Heart left ventricle (tissue), 16 donors: ENCODE results near the gene KANSL3. TPM values are rescaled to one million over a fixed set of nuclear protein-coding genes. Genes with fewer than 3 reads are reported as not detected.

Experiments used
- ATAC-seq, 4 donors: fragments of 200-7000 bp; cut with Tn5 transposase; one replicate each; pipeline ENCODE4 v1.9.1; 2020 to 2022; ENCODE audit warnings: moderate library complexity in 4 of 4, mild to moderate bottlenecking in 3 of 4, moderate number of reproducible peaks in 1 of 4
- DNase-seq, 5 donors: peaks; one replicate each; pipeline ENCODE4 v3.0.0-alpha.2; 2020
- H3K27ac ChIP-seq, 12 donors: fragments of 200-600 bp; sonication (generic) in 4 of 12; one replicate each; pipeline versions ENCODE4 v1.5.0 to v1.8.0; 2016 to 2022; ENCODE audit warnings: mild to moderate bottlenecking in 2 of 12
- H3K27me3 ChIP-seq, 9 donors: fragments of 200-600 bp; sonication (generic) in 2 of 9; one replicate each; pipeline versions ENCODE4 v1.5.1 to v1.8.0; 2016 to 2022; ENCODE audit warnings: mild to moderate bottlenecking in 3 of 9
- H3K36me3 ChIP-seq, 9 donors: fragments of 200-600 bp; sonication (generic) in 2 of 9; one replicate each; pipeline versions ENCODE4 v1.5.0 to v1.8.0; 2018 to 2022; ENCODE audit warnings: mild to moderate bottlenecking in 2 of 9
- H3K4me1 ChIP-seq, 12 donors: fragments of 200-600 bp; sonication (generic) in 4 of 12; one replicate each; pipeline versions ENCODE4 v1.5.0 to v1.8.0; 2016 to 2022; ENCODE audit warnings: mild to moderate bottlenecking in 3 of 12
- H3K4me3 ChIP-seq, 12 donors: fragments of 200-600 bp; sonication (generic) in 4 of 12; one replicate each; pipeline versions ENCODE4 v1.5.0 to v1.8.0; 2017 to 2022; ENCODE audit warnings: mild to moderate bottlenecking in 9 of 12, moderate library complexity in 4 of 12
- H3K9me3 ChIP-seq, 12 donors: fragments of 200-600 bp; sonication (generic) in 4 of 12; one replicate each; pipeline versions ENCODE4 v1.5.0 to v1.8.0; 2016 to 2022; ENCODE audit warnings: mild to moderate bottlenecking in 1 of 12
- CTCF ChIP-seq, 12 donors: fragments of 200-600 bp; sonication (generic) in 4 of 12; IDR thresholded peaks; one replicate each; pipeline versions ENCODE4 v1.5.0 to v1.8.0; 2018 to 2022; ENCODE audit warnings: antibody characterized with exemption in 12 of 12, mild to moderate bottlenecking in 5 of 12
- POLR2A ChIP-seq, 2 donors: fragments of 450-650 bp; IDR thresholded peaks; one replicate each; pipeline ENCODE4 v1.6.1; 2017; ENCODE audit warnings: antibody characterized with exemption in 2 of 2, mild to moderate bottlenecking in 2 of 2, moderate library complexity in 2 of 2
- WGBS, 4 donors: extraction: QIAGEN DNeasy Blood & Tissue Kit in 2 of 4; methylation state at CpG; one replicate each; pipeline versions ENCODE4 v1.1.5 to v1.1.7; 2013 to 2018; 5-methylcytosine and 5-hydroxymethylcytosine counted together
- intact Hi-C, 10 donors: fragments of 100-400 bp; cut with DNase I; formaldehyde crosslinking; loops; one replicate each; pipeline versions ENCODE4 v1.11.1 to v1.14.2; 2022
- polyA plus RNA-seq, 2 donors: library from polyadenylated mRNA; stranded (reverse); fragments of 200-250 nt; gene quantifications; one replicate each; pipeline ENCODE4 v1.2.3, GENCODE V29; 2013
- total RNA-seq, 9 donors: library from RNA; depleted of rRNA in 2 of 9; stranded (reverse); fragments of >200 nt in 2 of 9; fragmentation: NEBNext Ultra II Directional in 3 of 9; extraction: Animal tissue kit (Norgen Biotek cat#: 25700) in 3 of 9; gene quantifications; one replicate each; pipeline versions ENCODE4 v1.1.0 to v1.2.4, GENCODE V29; 2016 to 2023
- donor health status: ischemic (EF 13 %, LVEDD 7.1; RV severe dilation, severe dysfunction).
- donor health status: healthy with polysubstance abuse.
- donor health status: DM: no; HTN: yes; CAD: no.
- donor health status: DM: no; HTN: no; CAD: no.
- donor health status: ischemic (EF 25% LVEDD 6.9; RV normal size, moderate dysfunction).
- donor health status: ischemic (EF 25% LVEDD 5.7; RV mildly dilated, moderate dysfunction).
- donor health status: healthy.
- donor health status: DM: yes; HTN: yes; CAD: no.
- donor health status: ischemic (EF 35%, LVEDD 5.7; RV mildly dilated, moderate dysfunction).
- donor health status: nonischemic (EF 11% LVEDD 7.7; RV severe dilation, severe dysfunction).
- donor health status: DM: yes; HTN: yes; CAD: no.
- donor health status: PGD.
- donor health status: ischemic (EF 29% LVEDD 5.4; RV normal size, mild dysfunction).
- donor health status: nonischemic (EF 23%, LVEDD 6.1; RV moderate dilation, normal function).

The KANSL3 gene
- total and polyA plus RNA-seq, 11 donors = 13.8 to 38.0 (median 30.3) TPM

DNA sequence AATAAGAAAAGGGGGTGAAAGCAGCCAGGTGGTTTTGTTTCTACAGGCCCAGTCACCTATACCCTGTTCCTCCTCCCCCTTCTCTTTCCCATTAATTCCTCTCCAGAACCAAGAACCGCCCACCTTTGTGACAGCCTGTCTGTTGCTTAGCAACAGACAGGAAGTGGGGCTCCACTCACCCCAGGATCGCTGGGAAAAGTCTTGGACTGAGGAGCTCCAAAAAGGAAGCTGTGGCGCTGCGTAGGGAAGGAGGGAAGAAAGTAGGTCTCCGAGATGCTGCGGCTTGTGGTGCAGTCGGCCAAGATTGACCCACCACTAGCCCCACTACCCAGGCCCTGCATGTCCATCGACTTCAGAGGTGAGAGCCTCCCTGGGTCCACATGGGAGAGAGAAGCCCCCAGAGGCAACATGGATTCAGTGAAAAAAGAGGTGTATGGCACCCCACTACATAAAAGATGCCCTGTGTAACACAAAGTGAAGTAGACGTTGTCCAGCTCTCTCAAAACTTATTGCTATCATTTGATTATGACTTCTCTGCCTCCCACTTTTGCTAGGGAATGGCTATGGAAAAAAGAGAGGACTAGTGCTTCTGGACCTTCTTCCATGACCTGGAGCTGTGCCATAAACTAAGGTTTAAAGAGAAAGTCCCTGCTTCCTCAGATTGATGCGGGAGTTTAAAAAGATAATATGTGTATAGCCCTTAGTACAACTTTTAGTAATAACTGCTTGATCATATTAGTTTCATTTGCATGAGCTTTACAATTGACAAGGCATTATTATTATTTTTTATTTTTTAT is 4.7 kb upstream of the KANSL3 start, which contains the start of gene FER1L5:
Gene FER1L5 (plus strand): TSS at position 201 of the 797 bp plus-strand sequence. CDS start 73 bp downstream, at position 274.
- H3K4me1 ChIP-seq = peaks cover 0 to 10% (median 2%) of the 10 kb centered on the region in 12 donors
- peak within 1 kb of the TSS in 6 of 12 donors; percentile 34 to 60 (median 48) for H3K27ac ChIP-seq
- ATAC-seq (no peak), DNase-seq (peak in 4 of 5 donors; percentile 32 to 44 (median 40))
- H3K36me3 ChIP-seq = no peaks in the 10 kb centered on the region
- H3K9me3 ChIP-seq = no peaks in the 10 kb centered on the region
- WGBS, 4 donors = 29 to 42% (median 41%) methylated on average over 10 of the region's 10 CpGs
- intact Hi-C loops = loop anchor here in 3 of 10 donors (10.0 kb wide), 1 partner anchor 92 kb away; no protein-coding TSS in a partner anchor
- TF ChIP-seq POLR2A (IDR thresholded peaks at IDR 0.05) = no peak
- no peak for TF ChIP-seq CTCF (IDR thresholded peaks at IDR 0.05)
- no peaks in the 10 kb centered on the region for H3K27me3 ChIP-seq
- peak within 1 kb of the TSS in 8 of 12 donors; percentile 31 to 53 (median 40) for H3K4me3 ChIP-seq

DNA sequence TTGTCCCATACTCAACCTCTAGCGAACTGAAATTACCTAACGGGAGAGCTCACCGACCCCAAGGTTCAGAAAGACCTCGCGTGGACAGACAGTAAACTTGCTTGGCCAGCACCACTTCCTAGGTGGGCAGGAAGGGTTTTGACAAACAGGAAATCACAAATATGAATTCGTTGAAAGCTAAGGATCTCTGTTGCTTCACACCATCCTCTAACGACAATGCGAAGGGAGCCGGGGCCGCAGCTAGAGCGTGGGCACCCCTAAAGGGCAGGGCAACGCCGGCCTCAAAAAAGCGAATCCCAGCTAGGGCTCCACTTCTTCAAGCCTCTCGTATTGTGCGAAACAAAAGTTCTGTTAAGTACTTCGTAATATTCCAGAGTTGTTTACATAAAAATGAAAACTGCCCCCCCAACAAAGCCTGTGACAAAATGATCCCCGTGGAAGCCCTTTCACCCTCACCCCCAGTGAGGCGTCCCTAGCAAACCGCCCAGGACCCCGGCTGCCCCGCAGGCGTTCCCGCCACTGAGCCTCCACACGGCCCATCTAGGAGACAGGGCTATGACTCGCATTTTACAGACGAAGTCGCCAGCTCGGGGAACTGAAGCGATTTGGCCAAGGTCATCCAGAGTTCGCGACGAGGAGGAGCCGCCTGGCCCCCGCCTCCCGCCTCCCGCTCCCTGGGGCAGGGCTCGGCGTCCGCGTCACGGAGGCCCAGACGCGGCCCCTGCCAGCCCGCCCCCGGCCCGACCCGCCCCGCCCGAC is 548 bp downstream of the KANSL3 start:
- 1 to 2% (median 1%) methylated on average over 30 to 50 of the region's 50 CpGs for WGBS, 4 donors
- DNase-seq (peak; percentile 90 to 94 (median 93)), ATAC-seq (peak; percentile 78 to 95 (median 92))
- H3K36me3 ChIP-seq = peaks cover 0 to 28% (median 19%) of the 10 kb centered on the region in 9 donors
- H3K27me3 ChIP-seq = no peaks in the 10 kb centered on the region
- peaks cover 0 to 40% (median 33%) of the 10 kb centered on the region in 12 donors for H3K4me1 ChIP-seq
- H3K4me3 ChIP-seq = peak overlapping the region; percentile 21 to 91 (median 71)
- no peaks in the 10 kb centered on the region for H3K9me3 ChIP-seq
- TF ChIP-seq CTCF (IDR thresholded peaks at IDR 0.05) (no peak), POLR2A (IDR thresholded peaks at IDR 0.05) (peak in 1 of 2 donors; percentile 61)
- intact Hi-C loops = loop anchor here in 9 of 10 donors (1.0 to 10.0 kb wide), 9 partner anchors 97 to 325 kb away; partner anchors contain the start of genes CNNM4 (in 3 of the 9), ARID5A (in 2 of the 9), CNNM3 (in 1 of the 9) and LMAN2L (in 1 of the 9)
- peak overlapping the region; percentile 86 to 99 (median 95) for H3K27ac ChIP-seq

DNA sequence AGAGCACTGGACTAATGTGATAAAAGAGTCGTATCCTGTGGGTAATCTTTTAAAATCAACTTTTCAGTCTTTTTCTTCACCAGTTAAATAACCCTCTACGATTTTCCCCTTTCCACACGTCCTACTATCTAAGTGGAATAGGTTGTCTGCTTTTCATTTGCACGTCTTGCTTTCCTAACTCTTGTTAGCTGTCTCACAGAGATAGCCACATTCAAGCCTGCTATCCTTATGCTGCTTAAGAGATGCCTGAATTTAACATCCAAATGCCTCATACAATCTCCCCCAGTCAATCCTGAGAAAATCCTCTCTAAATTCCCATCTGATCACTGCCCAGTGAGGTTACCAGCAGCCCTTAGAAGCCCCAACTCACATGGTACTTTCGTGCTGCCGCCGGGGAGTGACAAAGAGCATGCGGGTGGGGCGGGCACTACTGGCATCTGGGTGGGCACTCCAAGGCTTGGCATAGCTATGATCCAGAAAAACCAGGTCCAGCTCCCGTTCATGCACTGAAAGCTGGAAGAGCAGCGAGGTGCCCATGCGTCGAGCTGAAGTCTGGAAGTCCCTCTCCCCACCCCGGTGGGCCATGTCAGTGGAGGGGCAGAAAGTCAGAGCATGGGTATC is 1.5 kb downstream of the KANSL3 start:
- intact Hi-C loops = loop anchor here in 9 of 10 donors (5.0 to 10.0 kb wide), 8 partner anchors 98 to 326 kb away; partner anchors contain the start of genes ARID5A (in 2 of the 9), CNNM4 (in 2 of the 9), CNNM3 (in 1 of the 9) and LMAN2L (in 1 of the 9)
- Histone ChIP-seq H3K27ac (peak overlapping the region; percentile 86 to 99 (median 95)), H3K9me3 (no peaks in the 10 kb centered on the region), H3K36me3 (peaks cover 0 to 37% (median 27%) of the 10 kb centered on the region in 9 donors), H3K27me3 (no peaks in the 10 kb centered on the region), H3K4me1 (peaks cover 0 to 49% (median 38%) of the 10 kb centered on the region in 12 donors), H3K4me3 (peak overlapping the region; percentile 21 to 91 (median 71))
- WGBS, 4 donors = 29 to 44% (median 36%) methylated on average over 14 of the region's 14 CpGs
- ATAC-seq (peak; percentile 4 to 27 (median 6)), DNase-seq (peak in 3 of 5 donors; percentile 27 to 41 (median 28))
- TF ChIP-seq POLR2A (IDR thresholded peaks at IDR 0.05) = no peak
- TF ChIP-seq CTCF (IDR thresholded peaks at IDR 0.05) = no peak
